Measurements from ENCODE around the gene FARP1. TPM values are rescaled to one million over a fixed set of nuclear protein-coding genes. Genes with fewer than 3 reads are reported as not detected.

FARP1 gene
- polyA plus RNA-seq, 1 of the 3 experiments (the other 2 are of a cell fraction): 12.0 TPM

- no peak for TF ChIP-seq RCOR1 (IDR thresholded peaks at IDR 0.05; ENCODE audit: low read length)
- no peak for TF ChIP-seq EZH2phosphoT487 (IDR thresholded peaks at IDR 0.05; ENCODE audit: borderline replicate concordance, low read depth)
- no peak for TF ChIP-seq SMC3 (IDR thresholded peaks at IDR 0.05; ENCODE audit: low read depth, low read length)
- no peak for TF ChIP-seq CHD2 (IDR thresholded peaks at IDR 0.05; ENCODE audit: low read length, partially characterized antibody)
- TF ChIP-seq, protein P1, sequence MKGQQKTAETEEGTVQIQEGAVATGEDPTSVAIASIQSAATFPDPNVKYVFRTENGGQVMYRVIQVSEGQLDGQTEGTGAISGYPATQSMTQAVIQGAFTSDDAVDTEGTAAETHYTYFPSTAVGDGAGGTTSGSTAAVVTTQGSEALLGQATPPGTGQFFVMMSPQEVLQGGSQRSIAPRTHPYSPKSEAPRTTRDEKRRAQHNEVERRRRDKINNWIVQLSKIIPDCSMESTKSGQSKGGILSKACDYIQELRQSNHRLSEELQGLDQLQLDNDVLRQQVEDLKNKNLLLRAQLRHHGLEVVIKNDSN (IDR thresholded peaks at IDR 0.05; ENCODE audit: borderline replicate concordance, low read depth): no peak
- TF ChIP-seq FOXM1 (IDR thresholded peaks at IDR 0.05; ENCODE audit: low read depth): no peak
- no peak for TF ChIP-seq YY1 (IDR thresholded peaks at IDR 0.05; ENCODE audit: low read depth)
- TF ChIP-seq ELF1 (IDR thresholded peaks at IDR 0.05): no peak
- no peak for TF ChIP-seq NFIC (IDR thresholded peaks at IDR 0.05; ENCODE audit: borderline replicate concordance)
- TF ChIP-seq CTCF (IDR thresholded peaks at IDR 0.05): no peak
- Histone ChIP-seq H3K27me3 (ENCODE audit: insufficient read depth) (no peaks in the 10 kb centered on the region), H3K4me3 (ENCODE audit: low read depth in 2 of 2, low read length in 1 of 2) (no peak overlapping the region), H3K9ac (no peak overlapping the region), H3K9me2 (no peaks in the 10 kb centered on the region), H3K4me1 (ENCODE audit: control insufficient read depth in 1 of 2, insufficient read depth in 2 of 2, low read depth in 1 of 2, low read length in 1 of 2) (no peaks in the 10 kb centered on the region; a peak in 1 of 4 replicates), H3K9me3 (no peaks in the 10 kb centered on the region), H2AFZ (ENCODE audit: low read depth) (no peak overlapping the region), H3F3A (replicated peaks; ENCODE audit: insufficient read depth) (no peaks in the 10 kb centered on the region), H3K27ac (ENCODE audit: low read depth in 2 of 2, low read length in 1 of 2) (no peak overlapping the region), H4K20me1 (ENCODE audit: insufficient read depth) (peaks cover 4% of the 10 kb centered on the region; the same call in 1 of the 2 replicates), H3K36me3 (replicated peaks in 1 of 2; ENCODE audit: control insufficient read depth in 1 of 2, insufficient read depth in 2 of 2, low read length in 1 of 2) (no peaks in the 10 kb centered on the region), H3K79me2 (ENCODE audit: insufficient read depth) (peaks cover 82% of the 10 kb centered on the region), H3K4me2 (no peak overlapping the region)
- POLR2A ChIA-PET: no interaction called here
- CTCF ChIA-PET: interaction anchor here (1.2 kb wide), 1 partner anchor 266 kb away, joined by 4 read pairs; no protein-coding TSS in a partner anchor
- 98% methylated on average over 4 of the region's 4 CpGs for WGBS (ENCODE audit: low lambda C conversion rate)
- no peak for DNase-seq
Observed at GRCh38 chr13:98182153-98182552, 39.3 kb downstream of the FARP1 start.

- no peak overlapping the region for H2AFZ ChIP-seq (ENCODE audit: low read depth)
- ChIA-PET CTCF (interaction anchor here (1.2 kb wide), 1 partner anchor 266 kb away, joined by 4 read pairs; no protein-coding TSS in a partner anchor), POLR2A (no interaction called here)
- no peaks in the 10 kb centered on the region for H3K36me3 ChIP-seq (replicated peaks in 1 of 2; ENCODE audit: control insufficient read depth in 1 of 2, insufficient read depth in 2 of 2, low read length in 1 of 2)
- no peak for DNase-seq
- peaks cover 2 to 3% of the 10 kb centered on the region in 2 experiments; a peak in 2 of 4 replicates for H3K4me1 ChIP-seq (ENCODE audit: control insufficient read depth in 1 of 2, insufficient read depth in 2 of 2, low read depth in 1 of 2, low read length in 1 of 2)
- peaks cover 4% of the 10 kb centered on the region; the same call in 1 of the 2 replicates for H4K20me1 ChIP-seq (ENCODE audit: insufficient read depth)
- no peak overlapping the region for H3K27ac ChIP-seq (ENCODE audit: low read depth in 2 of 2, low read length in 1 of 2)
- no peak overlapping the region for H3K9ac ChIP-seq
- no peaks in the 10 kb centered on the region for H3K9me3 ChIP-seq
- no peak overlapping the region for H3K4me3 ChIP-seq (ENCODE audit: low read depth in 2 of 2, low read length in 1 of 2)
- H3K9me2 ChIP-seq: no peaks in the 10 kb centered on the region
- no peaks in the 10 kb centered on the region for H3F3A ChIP-seq (replicated peaks; ENCODE audit: insufficient read depth)
- H3K79me2 ChIP-seq (ENCODE audit: insufficient read depth): peaks cover 86% of the 10 kb centered on the region
- H3K27me3 ChIP-seq (ENCODE audit: insufficient read depth): no peaks in the 10 kb centered on the region
- TF ChIP-seq, protein P1 (IDR thresholded peaks at IDR 0.05; ENCODE audit: borderline replicate concordance, low read depth): no peak
- TF ChIP-seq RFX5 (IDR thresholded peaks at IDR 0.05; ENCODE audit: low read length): no peak
- no peak for TF ChIP-seq ELF1 (IDR thresholded peaks at IDR 0.05)
- no peak for TF ChIP-seq SIN3A (IDR thresholded peaks at IDR 0.05; ENCODE audit: borderline replicate concordance, low read depth, low read length)
- no peak for TF ChIP-seq MXI1 (IDR thresholded peaks at IDR 0.05; ENCODE audit: low read depth, low read length)
- no peak for TF ChIP-seq SMC3 (IDR thresholded peaks at IDR 0.05; ENCODE audit: low read depth, low read length)
- no peak for TF ChIP-seq TAF1 (IDR thresholded peaks at IDR 0.05; ENCODE audit: borderline replicate concordance, low read depth, low read length)
- no peak for TF ChIP-seq PBX3 (IDR thresholded peaks at IDR 0.05)
- no peak for TF ChIP-seq USF2 (IDR thresholded peaks at IDR 0.05; ENCODE audit: borderline replicate concordance, low read depth, low read length)
- no peak for TF ChIP-seq CTCF (IDR thresholded peaks at IDR 0.05)
- TF ChIP-seq EZH2phosphoT487 (IDR thresholded peaks at IDR 0.05; ENCODE audit: borderline replicate concordance, low read depth): no peak
- TF ChIP-seq CHD2 (IDR thresholded peaks at IDR 0.05; ENCODE audit: low read length, partially characterized antibody): no peak
- no peak for TF ChIP-seq RCOR1 (IDR thresholded peaks at IDR 0.05; ENCODE audit: low read length)
- TF ChIP-seq YY1 (IDR thresholded peaks at IDR 0.05; ENCODE audit: low read depth): no peak
- no peak for TF ChIP-seq TEAD4 (IDR thresholded peaks at IDR 0.05; ENCODE audit: borderline replicate concordance, insufficient read depth)
- no peak for TF ChIP-seq POLR2AphosphoS5 (IDR thresholded peaks at IDR 0.05; ENCODE audit: low read depth, low read length)
- no peak for TF ChIP-seq RXRA (IDR thresholded peaks at IDR 0.05; ENCODE audit: borderline replicate concordance, low read depth)
- H3K4me2 ChIP-seq: no peak overlapping the region
- 94% methylated on average over 3 of the region's 3 CpGs for WGBS (ENCODE audit: low lambda C conversion rate)
Observed at GRCh38 chr13:98182589-98182988, 39.7 kb downstream of the FARP1 start.
